DMS53 (cell line): ENCODE measurements around the gene HS6ST3.
A peak's percentile ranks its signal among the peaks of the same experiment; 100 is the strongest.

Source experiments
- DNase-seq: peaks from one replicate; lab custom pipeline; 2025; lab: John Stamatoyannopoulos, UW

Gene HS6ST3

GRCh38 chr13:96199315-96199714 is 109.4 kb downstream of the HS6ST3 start:
- no peak for DNase-seq

DNA sequence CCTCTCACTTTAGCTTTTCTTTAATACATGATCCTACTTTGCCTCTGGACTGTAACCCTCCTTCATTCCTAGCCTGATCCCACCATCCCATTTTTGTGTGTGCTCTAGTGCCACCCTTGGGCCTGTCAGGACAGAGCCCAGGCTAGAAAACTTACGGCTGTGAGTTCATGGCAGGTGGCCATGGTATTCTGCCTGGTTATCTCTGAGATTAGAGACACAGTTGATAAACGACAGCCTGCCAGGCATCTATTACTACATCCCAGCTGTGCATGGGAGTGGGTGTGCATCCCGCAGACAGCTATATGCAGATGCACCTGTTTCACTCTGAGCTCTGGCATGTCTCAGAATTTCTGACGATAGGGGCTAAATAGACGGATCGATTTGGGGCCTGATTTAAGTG is 110.9 kb downstream of the HS6ST3 start:
- DNase-seq: no peak

DNA sequence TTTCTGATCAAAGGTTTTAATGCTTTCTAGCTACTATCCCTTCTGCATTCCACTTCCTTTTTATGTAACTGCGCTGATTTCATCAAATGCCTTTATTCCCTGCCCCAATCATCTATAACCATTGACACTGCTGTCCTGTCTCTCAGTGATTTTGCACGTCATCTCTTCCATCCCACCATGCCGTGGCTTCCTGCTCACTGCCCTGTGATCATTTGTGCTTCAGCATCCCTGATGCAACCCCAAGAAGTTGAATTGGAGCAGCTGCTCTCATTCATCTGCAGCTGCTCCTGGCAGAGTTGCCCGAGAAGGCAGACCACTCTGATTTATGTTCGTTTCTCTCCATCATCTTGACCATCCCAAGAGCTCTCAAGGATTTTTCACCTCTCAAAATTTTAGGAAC is 112.4 kb downstream of the HS6ST3 start:
- DNase-seq: no peak

GRCh38 chr13:96203471-96203870 is 113.6 kb downstream of the HS6ST3 start:
- DNase-seq: no peak

DNA sequence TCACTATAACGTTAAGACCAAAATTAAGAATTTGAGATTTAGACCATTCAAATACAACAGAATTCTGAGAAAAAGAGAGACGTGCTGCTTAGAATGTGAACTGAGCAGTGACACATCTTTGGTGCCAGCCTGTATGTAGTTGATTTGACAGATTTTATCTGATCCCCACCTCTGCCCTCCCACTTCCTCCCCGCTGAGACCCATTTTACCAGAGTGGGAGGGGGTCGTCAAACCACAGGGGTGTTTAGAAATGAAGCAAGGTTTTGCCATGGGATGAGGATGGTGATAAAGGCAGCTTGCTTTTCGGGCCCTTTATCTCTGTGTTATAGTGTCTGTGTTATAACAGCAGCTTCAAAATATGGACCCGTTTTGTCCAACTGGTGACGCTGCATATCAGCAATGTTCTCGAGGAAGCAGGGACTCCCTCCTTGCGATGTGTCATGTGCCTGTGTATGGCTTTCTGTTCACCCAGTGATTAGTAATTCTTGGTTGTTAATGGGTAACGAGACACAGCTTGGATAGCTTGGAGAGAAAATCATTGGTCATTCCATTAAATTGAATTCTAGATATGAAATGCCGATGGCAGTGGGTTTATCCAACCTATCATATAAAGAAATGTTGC is 125.0 kb downstream of the HS6ST3 start:
- no peak for DNase-seq

- DNase-seq: peak; percentile 0
Measured at GRCh38 chr13:96216543-96216942, 126.6 kb downstream of the HS6ST3 start.

DNA sequence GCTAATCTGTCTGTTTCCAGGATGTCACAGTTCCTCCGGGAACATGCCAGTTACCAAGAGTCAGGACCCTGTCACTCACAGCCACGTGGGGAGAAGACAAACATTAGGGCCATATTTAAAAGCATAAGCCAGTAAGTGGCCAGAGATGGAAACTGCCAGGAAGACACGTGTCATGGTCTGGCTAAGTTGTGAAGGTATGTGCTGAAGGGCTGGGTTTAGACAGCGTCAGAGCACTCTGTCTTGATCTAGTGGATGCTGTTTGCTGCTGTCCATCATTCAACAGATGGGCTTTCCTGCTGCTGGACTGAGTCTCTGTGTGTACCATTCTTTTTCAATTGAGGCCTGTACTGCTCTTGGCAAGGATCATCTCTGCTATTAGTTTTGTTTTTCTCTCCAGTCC is 128.6 kb downstream of the HS6ST3 start:
- DNase-seq: no peak

- DNase-seq: no peak
Measured at GRCh38 chr13:96221471-96221870, 131.6 kb downstream of the HS6ST3 start.

DNA sequence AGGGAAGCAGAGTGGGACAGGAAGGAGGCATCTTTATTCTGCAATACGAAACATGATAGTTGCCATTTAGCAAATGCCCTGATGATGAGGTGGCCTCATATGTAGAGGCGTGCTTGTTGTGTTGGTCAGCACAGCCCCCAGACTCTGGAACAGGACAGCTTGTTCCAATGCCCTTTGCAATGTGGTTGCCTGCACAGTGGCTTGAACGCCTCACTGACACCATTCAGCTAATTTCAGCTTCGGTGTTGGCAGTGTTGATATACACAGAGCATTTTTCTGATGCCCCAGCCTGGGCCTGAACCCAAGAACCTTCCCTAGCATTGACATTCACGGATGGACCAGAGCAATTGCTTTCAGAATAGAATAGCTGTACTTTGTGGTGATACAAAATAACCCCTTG is 133.3 kb downstream of the HS6ST3 start:
- DNase-seq: no peak

DNA sequence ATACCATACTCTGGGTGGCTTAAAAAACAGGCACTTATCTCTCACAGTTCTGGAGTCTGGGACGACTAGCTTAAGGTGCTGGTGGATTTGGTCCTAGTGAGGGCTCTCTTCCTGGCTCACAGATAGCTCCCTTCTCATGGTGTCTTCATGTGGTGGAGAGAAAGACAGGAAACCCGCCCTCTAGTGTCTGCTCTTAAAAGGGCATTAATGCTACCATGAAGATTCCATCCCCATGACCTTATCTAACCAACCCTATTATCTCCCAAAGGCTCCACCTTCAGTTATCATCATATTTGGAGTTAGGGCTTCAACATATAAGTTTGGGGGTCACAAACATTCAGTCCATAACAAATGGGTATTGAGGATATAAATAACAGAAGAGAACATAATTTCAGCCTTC is 139.4 kb downstream of the HS6ST3 start:
- DNase-seq: peak; percentile 54

GRCh38 chr13:96238241-96238640 is 148.3 kb downstream of the HS6ST3 start:
- DNase-seq: no peak

GRCh38 chr13:96238861-96239260 is 149.0 kb downstream of the HS6ST3 start:
- no peak for DNase-seq

DNA sequence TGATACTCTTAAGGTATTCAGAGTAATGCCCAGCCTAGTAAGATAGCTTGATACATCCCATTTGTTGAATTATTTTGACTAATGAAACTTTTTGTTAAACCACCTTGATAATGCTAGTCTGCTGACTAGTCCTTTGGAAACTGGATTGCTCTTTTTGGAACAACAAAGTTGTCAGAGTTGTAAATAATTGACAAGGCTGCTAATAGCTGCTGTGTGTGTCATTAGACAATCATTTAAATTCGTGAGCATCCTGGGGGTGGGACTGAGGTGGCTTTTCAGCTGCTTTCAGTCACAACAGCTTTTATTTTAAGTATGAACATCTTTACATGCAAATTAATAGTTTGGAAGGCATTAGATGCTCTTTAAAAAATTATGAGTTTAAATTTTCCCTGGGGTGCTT is 153.5 kb downstream of the HS6ST3 start:
- DNase-seq: no peak

GRCh38 chr13:96248103-96248502 is 158.2 kb downstream of the HS6ST3 start:
- DNase-seq: peak; percentile 5

DNA sequence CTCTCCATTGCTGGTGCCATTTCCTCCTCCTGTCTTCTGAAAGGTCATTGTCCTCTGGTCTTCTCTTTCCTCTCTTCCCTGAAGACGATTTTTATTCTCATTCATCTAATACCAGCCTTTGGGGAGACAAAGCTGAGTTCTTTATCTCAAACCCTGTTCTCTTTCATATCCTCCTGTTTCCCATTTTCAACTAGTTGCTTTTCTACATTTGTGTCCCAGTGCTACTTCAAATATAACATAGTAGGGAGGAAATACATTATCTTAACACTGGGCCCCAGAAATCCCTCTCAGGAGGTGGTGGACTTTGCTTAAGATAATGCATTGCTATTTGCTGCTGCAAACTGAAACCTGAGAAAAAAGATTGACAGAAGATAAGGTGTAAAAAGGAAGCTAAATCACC is 159.1 kb downstream of the HS6ST3 start:
- no peak for DNase-seq

DNA sequence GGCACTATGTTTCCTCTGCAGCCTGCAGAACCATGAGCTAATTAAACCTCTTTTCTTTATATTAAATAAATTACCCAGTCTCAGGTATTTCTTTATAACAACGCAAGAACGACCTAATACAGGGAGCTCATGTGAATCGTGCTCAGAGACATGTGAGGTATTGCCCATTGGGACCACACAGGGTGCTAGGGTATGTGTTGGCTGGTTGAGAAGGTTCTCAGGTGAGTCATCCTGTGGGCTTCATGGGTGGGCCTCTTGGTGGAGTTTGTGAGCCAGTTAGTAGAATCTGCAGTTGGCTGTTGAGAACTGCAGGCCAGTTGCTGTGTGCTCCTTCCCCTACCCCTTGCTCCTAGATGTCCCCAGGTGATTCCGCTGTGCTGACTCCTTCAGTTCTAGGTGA is 163.0 kb downstream of the HS6ST3 start:
- DNase-seq: no peak

- DNase-seq: peak; percentile 1
Measured at GRCh38 chr13:96273196-96273595, 183.3 kb downstream of the HS6ST3 start.

DNA sequence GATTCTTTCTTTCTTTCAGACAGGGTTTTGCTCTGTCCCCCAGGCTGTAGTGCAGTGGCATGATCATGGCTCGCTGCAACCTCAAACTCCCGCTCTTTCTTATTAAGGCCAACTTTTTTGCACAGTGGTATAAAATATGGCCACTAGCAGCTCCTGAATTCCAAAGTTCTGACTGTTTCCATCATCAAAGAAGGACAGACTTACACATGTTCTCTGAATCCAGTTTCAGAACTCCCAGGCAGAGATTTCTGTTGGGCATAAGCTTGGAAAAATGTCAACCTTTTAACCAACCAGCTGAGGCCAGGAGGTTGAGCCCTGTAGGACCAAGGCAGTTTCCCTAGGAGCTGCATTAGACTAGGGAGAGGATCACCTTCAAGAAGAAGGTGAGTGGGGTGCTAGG is 184.1 kb downstream of the HS6ST3 start:
- DNase-seq: no peak

DNA sequence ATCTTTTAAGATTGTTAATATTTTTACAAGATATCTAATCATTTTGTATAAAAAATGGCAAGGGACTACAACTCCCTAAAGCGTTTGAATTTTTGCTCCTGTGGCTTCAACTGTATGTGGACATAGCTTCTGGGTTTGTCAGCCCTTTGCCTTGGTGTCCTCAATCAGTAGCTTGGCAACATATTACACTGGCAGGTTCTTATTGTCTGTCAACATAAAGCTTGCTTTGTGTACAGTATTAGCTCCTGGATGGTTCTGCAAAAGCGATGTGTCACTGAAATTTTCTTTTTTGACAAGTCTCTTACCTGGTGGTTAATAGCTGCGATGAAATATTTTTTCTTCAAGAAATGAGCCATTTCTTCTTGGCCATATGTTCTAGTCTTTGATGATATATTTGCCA is 190.0 kb downstream of the HS6ST3 start:
- no peak for DNase-seq

GRCh38 chr13:96284971-96285370 is 195.1 kb downstream of the HS6ST3 start:
- DNase-seq: no peak

GRCh38 chr13:96285729-96286128 is 195.8 kb downstream of the HS6ST3 start:
- no peak for DNase-seq

- DNase-seq: no peak
Measured at GRCh38 chr13:96294930-96295881, 205.3 kb downstream of the HS6ST3 start.

DNA sequence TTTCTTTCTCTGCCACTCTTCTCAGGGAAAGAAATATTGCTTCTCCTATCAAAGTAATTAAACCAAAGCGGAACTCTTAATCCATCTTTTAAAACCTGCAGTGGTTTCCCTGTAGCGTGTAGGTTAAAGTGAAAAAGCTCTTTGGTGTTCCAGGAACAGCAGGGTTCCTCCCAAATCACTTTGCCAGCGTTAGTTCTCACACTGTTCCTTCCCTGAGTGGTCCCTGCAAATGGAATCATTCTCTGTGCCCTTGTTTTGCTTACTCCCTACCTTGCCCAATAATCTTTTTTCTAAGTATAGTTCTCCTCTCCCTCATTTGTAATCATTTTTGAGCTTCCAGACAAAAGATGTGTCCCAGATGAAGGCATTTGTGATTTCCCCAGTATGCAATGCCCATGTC is 207.5 kb downstream of the HS6ST3 start:
- no peak for DNase-seq

DNA sequence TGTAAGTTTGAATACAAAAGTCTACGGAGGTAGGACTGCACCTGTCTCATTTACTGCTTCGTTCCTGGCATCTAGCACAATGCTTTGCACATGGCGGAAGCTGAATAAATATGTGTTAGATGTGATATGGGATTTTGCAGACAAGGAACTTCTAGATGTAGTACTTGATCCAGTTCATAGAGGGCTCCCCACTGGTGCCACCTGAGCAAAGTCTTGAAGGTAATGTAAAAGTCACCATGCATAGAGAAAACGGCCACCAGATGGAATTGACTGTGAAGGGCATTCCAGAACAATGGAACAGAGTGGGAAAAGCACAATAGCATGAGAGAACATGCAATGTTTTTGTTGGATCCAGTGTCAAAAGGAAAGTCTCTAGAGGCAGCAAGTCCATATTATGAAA is 209.3 kb downstream of the HS6ST3 start:
- peak; percentile 0 for DNase-seq
